Jurkat, Clone E6-1 (cell line): ENCODE measurements around the gene FSCB. TPM values are rescaled to one million over a fixed set of nuclear protein-coding genes. Genes with fewer than 3 reads are reported as not detected.
"Not testable (repeated sequence)": the region's sequence is repeated elsewhere in the genome, so short reads cannot be mapped to it uniquely, and the experiment has no call there.

Experiments used
- DNase-seq: peaks from one replicate; pipeline ENCODE4 v3.0.0-alpha.2; 2011; ENCODE audit warnings: low read depth, low spot score
- H3K4me3 ChIP-seq: 2 replicates; pipeline ENCODE4 v1.5.1; 2011; ENCODE audit warnings: mild to moderate bottlenecking, low read length, control low read depth, moderate library complexity
- polyA plus RNA-seq: library from polyadenylated mRNA; unstranded; fragments of >200 nt; gene quantifications from one replicate; pipeline ENCODE4 v1.2.1, GENCODE V29; 2012; ENCODE audit warnings: missing spikeins; ENCODE audit not compliant: insufficient read length, insufficient read depth

Gene FSCB
- polyA plus RNA-seq = not detected

- no peak within 1 kb of the TSS for H3K4me3 ChIP-seq
- DNase-seq = no peak
Observed at GRCh38 chr14:44507183-44507582, at the start of gene FSCB. Gene FSCB, minus strand, starts transcription at chr14:44507283. Its CDS starts 296 bp downstream, at chr14:44506987.

DNA sequence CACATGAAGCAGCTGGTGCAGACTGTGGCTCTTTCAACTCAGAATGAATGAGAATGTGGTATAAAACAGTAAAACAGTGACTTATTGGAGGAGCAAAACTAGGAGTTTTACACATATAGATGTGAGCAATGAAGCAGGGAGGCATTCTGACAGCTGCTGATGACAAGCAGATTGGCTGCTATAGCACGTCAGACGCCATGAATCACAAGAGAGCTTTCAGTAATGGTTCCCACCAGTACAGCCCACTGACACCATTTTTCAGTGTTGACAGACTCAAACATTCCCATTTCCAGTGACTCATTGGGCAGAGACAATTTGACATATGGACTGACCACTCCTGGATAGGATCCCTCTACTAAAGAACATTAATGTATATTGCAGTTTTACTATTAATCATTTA is 24.6 kb upstream of the FSCB start:
- H3K4me3 ChIP-seq = no peak overlapping the region
- no peak for DNase-seq

DNA sequence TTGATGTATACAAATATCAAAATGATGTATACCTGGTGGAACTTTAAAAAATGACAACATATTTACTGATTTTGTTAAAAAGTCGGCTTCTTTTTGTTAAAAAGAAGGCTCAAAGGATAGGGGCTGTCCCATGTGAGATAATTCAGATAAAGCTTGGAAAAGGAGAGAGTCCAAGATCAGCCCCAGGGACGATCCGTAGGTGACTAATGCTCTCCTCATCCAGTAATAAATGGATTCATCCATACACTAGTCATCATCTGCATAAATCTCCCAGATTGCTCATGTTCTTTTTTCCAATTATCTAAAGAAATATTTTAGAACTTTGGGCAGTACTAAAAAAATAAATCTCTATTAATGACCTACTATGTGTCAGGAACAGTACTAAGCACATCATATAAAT is 23.4 kb upstream of the FSCB start:
- no peak overlapping the region for H3K4me3 ChIP-seq
- no peak for DNase-seq

DNA sequence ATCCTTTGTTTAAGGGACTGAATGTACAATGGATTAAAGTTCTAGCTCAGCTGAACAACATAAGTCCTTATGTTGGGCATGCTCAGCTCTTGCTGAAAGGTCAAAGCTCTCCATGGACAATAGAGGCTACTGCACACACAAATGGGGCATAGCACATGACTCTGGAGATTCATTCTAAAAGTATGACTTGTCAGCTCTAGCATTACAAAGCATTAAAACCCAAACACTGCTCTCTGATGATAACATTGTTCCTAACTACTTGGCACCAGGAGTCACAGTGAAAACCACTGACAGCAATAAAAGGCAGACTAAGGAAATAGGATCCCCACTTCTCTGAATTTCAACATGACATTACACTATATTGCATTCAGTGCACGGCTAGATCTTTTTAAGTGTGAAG is 21.9 kb upstream of the FSCB start:
- no peak overlapping the region for H3K4me3 ChIP-seq
- DNase-seq = no peak

- no peak for DNase-seq
- H3K4me3 ChIP-seq = no peak overlapping the region
Observed at GRCh38 chr14:44528180-44528579, 21.1 kb upstream of the FSCB start.

DNA sequence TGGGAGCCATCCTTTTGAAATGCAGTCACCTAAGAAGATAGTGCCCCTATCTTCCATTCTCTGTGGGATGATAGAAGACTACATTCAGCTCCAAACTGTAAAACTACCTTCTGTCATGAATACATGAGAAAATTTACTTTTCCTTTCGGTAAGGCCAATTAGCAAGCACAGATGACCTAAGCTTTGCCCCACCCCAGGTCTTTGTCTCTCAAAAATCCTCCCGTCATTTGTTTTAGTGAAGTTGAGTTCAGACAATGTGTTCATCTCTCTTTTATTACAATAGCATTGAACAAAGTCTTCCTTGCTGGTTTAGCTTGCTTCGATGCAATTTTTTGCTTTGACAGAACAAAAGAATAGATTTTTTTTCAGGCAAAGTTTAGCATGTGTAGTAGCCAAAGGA is 18.2 kb upstream of the FSCB start:
- H3K4me3 ChIP-seq = no peak overlapping the region
- no peak for DNase-seq

GRCh38 chr14:44515668-44516067 is 8.6 kb upstream of the FSCB start:
- not testable (repeated sequence) for H3K4me3 ChIP-seq

GRCh38 chr14:44508834-44509233 is 1.8 kb upstream of the FSCB start:
- no peak overlapping the region for H3K4me3 ChIP-seq
- DNase-seq = no peak

More at GRCh38 chr14:44515668-44516067, 8.6 kb upstream of the FSCB start:
- not testable (repeated sequence) for DNase-seq

GRCh38 chr14:44505588-44505987 is 1.5 kb downstream of the FSCB start:
- peak; percentile 6 for DNase-seq
- H3K4me3 ChIP-seq = no peak overlapping the region

GRCh38 chr14:44497148-44497547 is 9.9 kb downstream of the FSCB start:
- DNase-seq = no peak
- no peak overlapping the region for H3K4me3 ChIP-seq

- H3K4me3 ChIP-seq = no peak overlapping the region
- no peak for DNase-seq
Observed at GRCh38 chr14:44494137-44494536, 12.9 kb downstream of the FSCB start.

GRCh38 chr14:44490966-44491365 is 16.1 kb downstream of the FSCB start:
- no peak for DNase-seq
- no peak overlapping the region for H3K4me3 ChIP-seq

GRCh38 chr14:44477953-44478352 is 29.1 kb downstream of the FSCB start:
- H3K4me3 ChIP-seq = no peak overlapping the region
- no peak for DNase-seq

DNA sequence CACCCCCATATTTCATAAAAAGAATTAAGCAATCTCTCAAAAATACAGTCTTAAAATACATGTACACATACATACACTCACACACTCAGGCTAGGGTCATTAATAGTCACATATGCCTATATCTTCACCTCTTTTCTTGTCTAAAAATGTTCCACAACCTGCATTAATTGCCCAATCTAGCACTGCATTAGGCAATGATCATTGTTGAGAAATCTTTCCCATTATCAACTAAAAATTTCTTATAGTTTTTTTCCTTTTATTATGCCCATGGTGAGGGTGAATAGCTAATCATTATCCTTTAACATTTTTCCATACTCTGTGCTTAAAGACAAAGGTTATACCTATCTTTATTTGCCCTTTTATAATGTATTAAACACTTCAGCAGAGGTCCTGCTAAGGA is 38.3 kb downstream of the FSCB start:
- H3K4me3 ChIP-seq = no peak overlapping the region

DNA sequence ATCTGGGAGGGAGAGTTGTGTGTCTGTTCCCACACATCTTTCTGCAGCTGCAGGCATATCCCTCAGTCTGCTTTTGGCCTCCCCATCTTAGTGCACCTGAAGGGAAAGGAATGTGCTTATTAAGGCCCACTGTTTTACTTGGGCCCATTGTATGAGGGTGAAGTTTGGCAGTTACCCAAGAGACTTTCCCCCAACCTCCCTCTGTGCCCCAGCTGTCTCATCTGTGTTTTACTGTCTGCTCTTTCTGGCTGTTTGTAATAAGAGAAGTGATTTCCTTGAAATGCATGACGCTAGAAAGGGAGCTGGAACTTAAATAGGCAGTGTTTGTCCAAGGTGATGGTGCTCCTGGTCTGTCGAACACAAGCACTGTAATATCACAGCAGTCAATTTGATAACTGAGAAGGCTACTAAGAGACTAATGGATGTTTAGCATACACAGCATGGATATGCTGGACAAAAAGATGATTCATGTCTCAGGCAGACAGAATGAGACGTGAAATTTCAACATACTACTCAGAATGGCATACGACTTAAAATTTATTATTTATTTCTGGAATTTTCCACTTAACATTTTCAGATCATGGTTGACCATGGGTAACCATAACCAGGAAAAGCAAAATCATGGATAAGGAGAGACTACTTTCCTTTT is 43.6 kb downstream of the FSCB start:
- no peak for DNase-seq
- H3K4me3 ChIP-seq = no peak overlapping the region

More for the DNA sequence above, 38.3 kb downstream of the FSCB start:
- no peak for DNase-seq

GRCh38 chr14:44462381-44462780 is 44.7 kb downstream of the FSCB start:
- no peak for DNase-seq
- no peak overlapping the region for H3K4me3 ChIP-seq

DNA sequence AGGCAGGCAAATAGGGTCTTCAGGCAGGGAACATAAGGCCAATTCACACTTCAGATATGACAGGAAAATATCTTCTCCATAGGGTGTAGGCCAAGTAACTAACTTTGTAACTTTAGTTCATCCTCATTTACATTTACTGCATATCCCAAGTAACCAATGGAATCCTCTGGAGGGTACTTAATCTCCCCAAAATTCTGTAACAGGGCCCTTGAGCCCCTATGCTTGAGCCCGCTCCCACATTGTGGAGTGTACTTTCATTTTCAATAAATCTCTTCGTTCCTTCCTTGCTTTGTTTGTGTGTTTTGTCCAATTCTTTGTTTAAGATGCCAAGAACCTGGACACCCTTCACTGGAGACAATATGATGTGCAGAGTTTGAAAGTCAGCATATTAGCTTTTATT is 45.3 kb downstream of the FSCB start:
- DNase-seq = no peak
- H3K4me3 ChIP-seq = no peak overlapping the region
